SKM-1 (cell line): ENCODE data around the gene FXYD7.
"Not testable (repeated sequence)": the region's sequence is repeated elsewhere in the genome, so short reads cannot be mapped to it uniquely, and the experiment has no call there.

ENCODE experiments used
- DNase-seq: peaks from one replicate; lab custom pipeline; 2025; ENCODE audit not compliant: unreplicated experiment; lab: John Stamatoyannopoulos, UW

FXYD7 gene

DNA sequence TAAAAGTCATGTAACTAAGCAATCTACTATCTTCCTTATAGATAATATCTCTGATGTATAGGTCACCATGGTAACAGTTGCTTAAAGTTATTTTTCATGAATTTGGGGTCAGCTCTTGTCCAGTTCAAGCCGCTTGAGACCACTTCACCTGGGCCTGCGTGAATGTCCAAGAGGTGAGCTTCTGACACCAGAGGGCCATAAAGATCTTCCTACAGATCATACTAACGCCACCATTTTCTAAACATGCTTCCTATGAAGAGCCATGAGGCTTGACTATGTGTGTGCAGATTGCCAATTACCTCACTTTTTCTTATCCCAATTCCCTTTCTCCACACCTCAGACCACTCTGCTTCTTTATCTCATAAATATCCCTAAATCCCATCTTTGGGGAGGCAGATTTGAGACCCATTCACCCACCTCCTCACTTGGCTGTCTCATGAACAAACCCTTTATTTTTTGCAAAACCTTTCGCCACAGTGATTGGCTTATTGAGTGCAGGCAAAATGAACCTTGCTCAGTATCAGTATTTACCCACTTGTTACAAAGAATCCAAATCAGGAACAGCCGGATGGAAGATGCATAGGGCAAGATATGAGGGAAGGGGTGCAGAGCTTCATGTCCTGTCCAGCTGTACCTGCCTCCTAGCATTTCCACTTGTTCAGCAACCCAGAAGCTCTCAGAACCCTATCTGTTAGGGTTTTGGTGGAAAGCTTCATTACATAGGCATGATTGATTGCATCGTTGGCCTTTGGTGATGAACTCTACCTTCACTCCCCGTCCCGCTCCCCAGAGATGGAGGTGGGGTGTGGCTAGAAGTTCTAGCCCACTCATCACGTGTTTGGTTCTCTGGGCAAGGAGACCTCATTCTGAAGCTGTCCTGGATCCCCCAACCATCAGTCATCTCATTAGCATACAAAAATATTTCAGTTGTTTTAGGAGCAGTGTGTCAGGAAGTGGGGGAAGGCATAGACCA, 51.2 kb downstream of the FXYD7 start:
- DNase-seq: no peak

DNA sequence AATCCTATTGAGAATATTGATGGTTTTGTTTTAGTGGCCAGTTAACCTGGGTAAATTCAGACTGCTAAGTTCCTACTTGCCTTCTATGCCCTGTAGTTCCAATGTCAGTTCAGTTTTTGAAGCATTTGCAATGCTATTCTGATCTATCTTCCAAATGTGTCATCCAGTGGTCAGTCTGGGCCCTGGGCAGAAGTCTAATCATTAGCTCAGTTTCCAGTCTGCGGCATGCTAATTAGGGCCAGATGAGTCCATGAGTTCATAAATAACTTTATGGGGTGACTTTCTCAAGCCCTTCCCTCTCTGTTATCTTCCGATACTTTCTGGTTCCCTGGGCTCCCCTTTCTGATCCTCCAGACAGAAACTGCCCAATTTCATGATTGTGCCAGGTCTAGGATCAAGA, 52.8 kb downstream of the FXYD7 start:
- no peak for DNase-seq

DNA sequence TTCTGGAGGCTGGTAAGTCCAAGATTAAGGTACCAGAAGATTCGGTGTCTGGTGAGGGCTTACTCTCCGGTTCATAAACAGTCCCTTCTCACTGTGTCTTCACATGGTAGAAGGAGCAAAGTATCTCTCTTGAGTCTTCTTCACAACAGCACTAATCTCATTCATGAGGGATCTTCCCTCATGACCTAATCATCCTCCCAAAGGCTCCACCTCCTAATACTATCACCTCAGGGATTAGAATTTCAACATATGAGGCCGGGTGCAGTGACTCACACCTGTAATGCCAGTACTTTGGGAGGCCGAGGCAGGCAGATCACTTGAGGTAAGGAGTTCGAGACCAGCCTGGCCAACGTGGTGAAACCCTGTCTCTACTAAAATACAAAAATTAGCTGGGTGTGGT, 53.8 kb downstream of the FXYD7 start:
- DNase-seq: not testable (repeated sequence)

GRCh38 chr19:35199481-35199880, 56.4 kb downstream of the FXYD7 start:
- DNase-seq: no peak

- no peak for DNase-seq
These were observed 60.0 kb downstream of the FXYD7 start for GRCh38 chr19:35202722-35203688.
